ENCODE data around the gene PARD3B.

PARD3B gene

GRCh38 chr2:205169012-205169411 is 623.7 kb downstream of the PARD3B start:
- DNase-seq: no peak

DNA sequence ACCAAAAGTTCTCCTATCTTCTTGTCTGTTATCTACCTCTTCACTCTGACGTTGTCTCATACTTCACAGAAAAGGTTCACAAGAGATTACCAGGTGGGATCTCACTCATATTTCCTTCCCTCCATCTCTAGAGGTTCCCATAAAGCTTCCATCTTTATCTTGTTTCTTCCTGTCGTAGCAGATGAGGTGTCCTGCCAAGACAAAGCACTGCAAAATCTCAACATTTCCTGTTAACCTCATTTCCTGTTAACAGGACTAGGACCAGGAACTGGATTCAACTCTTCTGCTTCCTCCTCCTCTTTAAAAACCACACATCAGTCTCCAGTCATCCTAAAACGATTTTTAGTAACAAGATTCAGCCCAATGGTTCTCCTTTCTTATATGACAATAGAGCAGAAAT is 624.2 kb downstream of the PARD3B start:
- no peak for DNase-seq

GRCh38 chr2:205170399-205170798 is 625.1 kb downstream of the PARD3B start:
- no peak for DNase-seq

- no peak for DNase-seq
These were observed 626.1 kb downstream of the PARD3B start for GRCh38 chr2:205171261-205171940.

- DNase-seq: no peak
These were observed 630.6 kb downstream of the PARD3B start for GRCh38 chr2:205175831-205176230.

DNA sequence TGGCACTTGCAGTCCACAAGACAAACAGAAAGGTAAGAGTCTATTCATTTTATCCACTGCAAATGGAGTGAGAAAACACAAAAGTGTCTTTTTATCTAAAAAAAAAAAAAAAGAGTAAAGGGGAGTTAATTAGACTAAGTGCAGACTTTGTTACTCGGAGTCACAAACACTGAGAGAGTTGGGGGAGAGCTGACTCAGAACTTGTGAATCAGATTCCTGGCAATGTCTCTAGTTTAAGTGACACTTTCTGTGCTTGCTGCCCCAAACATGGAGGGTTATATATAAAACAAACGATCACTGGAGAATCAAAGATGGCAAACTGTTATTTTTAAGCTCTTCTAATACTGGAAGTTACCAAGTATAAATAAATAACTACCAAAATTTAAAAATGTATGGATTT is 631.3 kb downstream of the PARD3B start:
- no peak for DNase-seq

DNA sequence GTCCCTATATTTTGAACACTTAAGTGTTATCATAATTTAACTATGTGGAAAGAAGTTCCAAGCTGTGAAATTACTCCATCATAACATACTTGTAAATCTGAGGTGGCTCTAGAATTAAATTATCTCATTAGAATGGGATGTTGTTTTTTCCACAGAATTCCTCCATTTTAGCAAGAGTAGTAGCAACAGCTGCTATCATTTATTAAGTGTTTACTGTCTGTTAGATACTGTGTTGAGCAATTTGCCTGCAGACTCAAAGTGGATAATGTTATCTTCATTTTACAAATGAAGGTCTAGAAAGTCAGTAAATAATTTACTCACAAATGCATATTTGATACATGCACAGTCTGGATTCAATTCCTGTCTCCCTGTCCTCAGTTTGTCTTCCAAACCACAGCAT is 632.3 kb downstream of the PARD3B start:
- no peak for DNase-seq

- DNase-seq: no peak
These were observed 635.5 kb downstream of the PARD3B start for GRCh38 chr2:205180730-205181129.

- no peak for DNase-seq
These were observed 642.5 kb downstream of the PARD3B start for GRCh38 chr2:205187731-205188130.

- no peak for DNase-seq
These were observed 643.2 kb downstream of the PARD3B start for GRCh38 chr2:205188239-205189138.

GRCh38 chr2:205189301-205189700 is 644.0 kb downstream of the PARD3B start:
- no peak for DNase-seq

DNA sequence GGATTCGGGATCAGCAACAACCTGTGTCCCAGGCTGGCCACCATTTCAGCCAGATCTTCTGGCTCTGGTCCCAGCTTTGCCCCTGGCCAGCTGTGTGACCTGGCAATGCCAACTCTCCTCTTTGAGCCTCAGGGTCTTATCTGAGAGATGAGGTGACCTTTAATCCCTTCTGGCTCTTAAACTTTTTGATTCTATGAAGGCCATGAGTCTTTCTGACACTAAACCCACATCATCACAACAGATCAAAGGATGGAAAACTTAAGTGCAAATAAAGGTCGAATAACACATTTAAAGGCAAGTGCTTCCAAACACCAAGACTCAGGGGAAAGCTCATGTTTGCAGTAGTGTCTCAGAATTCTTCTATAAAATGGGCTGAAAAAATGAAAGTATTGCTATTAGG is 645.3 kb downstream of the PARD3B start:
- DNase-seq: no peak

DNA sequence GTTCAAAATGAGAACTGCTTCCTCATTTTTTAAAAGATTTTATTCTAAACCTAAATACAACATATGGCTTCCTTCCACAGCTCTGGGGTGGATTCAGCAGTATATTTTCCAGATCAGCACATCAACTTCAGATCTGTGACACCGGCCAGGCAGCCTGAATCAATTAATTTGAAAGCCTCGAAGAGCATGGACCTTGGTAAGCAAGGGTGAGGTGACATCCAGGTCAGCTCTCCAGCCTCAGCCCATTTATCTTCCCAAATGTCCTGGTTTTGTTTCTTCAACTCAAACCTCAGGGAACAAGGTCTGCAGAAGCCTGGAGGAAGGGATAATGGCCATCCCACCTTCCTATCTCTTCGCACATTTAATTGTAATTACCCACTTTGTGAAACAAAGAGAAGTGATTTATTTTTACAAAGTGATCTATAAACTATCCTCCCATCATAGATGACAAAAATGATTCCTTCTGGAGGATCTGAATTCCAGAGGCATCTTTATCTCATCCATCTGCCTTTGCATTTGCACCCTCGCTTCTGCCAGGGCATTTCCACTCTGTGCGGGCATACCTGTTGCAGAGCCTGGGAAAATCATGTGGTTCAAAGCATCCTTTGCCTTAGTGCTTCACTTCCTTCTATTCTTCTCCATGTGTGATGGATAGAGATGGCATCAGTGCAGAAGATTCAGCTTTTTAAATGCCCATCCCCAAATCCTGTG is 648.0 kb downstream of the PARD3B start:
- no peak for DNase-seq

GRCh38 chr2:205193836-205194228 is 648.6 kb downstream of the PARD3B start:
- no peak for DNase-seq

DNA sequence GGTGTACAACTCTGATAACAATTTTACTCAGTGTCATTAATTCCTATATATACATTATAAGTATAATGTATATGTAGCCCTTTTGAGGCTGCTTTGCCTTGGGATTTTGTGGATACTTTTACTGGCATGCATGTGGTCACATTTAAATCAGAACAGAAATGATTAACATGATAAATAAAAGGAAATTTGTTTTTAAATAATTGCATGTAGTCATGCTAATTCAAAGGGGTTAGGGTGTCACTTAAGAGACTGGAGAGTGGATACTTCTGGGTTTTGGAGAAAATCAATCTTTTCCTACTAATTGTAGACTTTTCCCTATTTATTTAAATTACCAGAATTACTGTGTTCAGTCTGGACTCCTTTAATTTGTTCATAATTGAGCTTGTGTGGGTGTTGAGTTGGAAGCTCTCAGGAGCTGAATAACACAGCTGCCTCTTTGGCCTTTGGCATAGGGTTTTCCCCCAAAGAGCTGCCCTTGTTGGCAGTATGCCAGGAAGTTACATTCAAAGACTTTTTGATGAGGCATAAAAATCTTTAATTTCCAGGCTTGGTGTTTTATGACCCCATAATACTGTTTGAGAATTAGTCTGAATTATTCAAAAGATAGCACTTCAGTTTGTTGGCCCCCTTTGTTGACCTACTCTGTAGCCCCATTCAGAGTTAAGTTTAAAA is 652.3 kb downstream of the PARD3B start:
- DNase-seq: no peak

- no peak for DNase-seq
These were observed 652.9 kb downstream of the PARD3B start for GRCh38 chr2:205198140-205198525.

GRCh38 chr2:205199165-205199850 is 654.0 kb downstream of the PARD3B start:
- no peak for DNase-seq

DNA sequence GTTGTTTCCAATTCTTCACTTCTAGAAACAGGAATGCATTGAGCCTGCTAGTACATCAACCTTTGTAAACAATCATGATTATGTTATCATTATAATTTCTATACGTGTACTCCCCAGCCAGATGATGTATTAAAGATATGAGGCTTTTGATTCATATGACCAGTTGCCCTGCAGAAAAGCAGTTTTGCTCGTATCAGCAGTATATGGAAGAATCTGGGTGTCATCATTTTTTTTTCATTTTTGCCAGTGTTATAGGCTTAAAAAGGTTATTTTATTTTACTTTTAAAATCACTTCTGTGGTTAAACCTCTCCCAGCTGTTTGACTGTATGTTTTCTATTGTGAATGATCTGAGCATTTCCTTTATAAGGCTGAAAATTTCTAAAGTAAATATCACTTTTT is 665.2 kb downstream of the PARD3B start:
- no peak for DNase-seq

DNA sequence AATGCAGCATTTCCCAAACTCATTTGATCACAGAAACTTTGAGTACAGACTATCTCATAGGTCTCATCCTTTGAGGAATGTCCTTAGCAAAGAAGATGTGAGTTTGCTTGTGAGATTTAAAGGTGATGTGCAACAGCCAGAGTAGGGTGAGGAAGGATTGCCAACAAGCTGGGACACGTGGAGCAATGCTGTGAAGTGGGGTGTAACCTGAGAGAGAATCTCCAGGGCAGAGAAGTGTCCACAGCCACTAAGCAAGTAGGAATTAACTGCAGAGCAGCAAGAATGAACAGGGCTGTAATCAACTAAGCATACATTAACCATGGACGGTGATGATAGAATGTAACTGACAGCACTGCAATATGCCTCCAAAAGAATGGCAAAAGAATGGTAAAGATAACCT is 667.1 kb downstream of the PARD3B start:
- DNase-seq: no peak

GRCh38 chr2:205216092-205216491 is 670.8 kb downstream of the PARD3B start:
- no peak for DNase-seq

GRCh38 chr2:205216580-205216979 is 671.3 kb downstream of the PARD3B start:
- DNase-seq: no peak

DNA sequence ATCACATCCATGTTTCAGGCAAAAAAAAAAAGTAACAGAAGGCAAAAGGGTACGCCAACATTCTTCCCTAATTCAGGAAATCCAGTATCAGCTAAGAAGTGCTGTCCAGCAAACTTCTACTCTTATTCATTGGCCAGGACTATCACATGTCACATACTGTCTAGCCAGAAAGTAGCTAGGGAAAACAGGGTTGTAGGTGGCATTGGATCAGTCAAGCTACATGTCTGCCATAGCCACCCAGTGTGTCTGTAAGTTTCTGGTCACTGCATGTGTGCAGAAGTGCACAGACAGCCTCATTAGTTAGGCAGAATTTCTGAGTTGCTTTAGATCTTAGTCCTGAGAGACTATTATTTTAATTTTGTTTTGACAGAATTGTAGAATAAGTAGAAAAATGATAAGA is 671.7 kb downstream of the PARD3B start:
- DNase-seq: no peak

DNA sequence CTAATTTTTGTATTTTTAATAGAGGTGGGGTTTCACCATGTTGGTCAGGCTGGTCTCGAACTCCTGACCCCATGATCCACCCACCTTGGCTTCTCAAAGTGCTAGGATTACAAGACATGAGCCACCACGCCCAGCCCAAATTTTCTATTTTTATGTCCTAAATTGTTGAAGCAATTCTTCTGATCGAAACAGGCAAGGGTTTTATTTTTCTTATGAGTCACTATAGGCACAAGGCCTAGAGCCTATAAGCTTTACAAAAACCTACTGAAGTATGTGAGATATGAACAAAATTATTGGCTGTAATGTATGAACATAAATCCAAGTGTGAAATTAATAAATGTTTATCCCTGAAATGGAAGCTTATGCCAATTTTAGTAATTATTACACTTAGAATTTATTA is 672.8 kb downstream of the PARD3B start:
- no peak for DNase-seq

Data from activated CD8-positive, alpha-beta memory T cell treated with anti-CD3 and anti-CD28 coated beads for 24 hours (primary cell).